Stimulated activated CD8-positive, alpha-beta memory T cell treated with anti-CD3 and anti-CD28 coated beads, Interleukin-7, amount 100 ng/mL, for 24 hours (primary cell): ENCODE data around the gene PTPRF.

Source experiments
- DNase-seq: peaks from one replicate; pipeline ENCODE4 v3.0.0-alpha.2; 2020; ENCODE audit warnings: low read depth

The PTPRF gene

GRCh38 chr1:43582162-43582566 is 51.5 kb downstream of the PTPRF start:
- no peak for DNase-seq

DNA sequence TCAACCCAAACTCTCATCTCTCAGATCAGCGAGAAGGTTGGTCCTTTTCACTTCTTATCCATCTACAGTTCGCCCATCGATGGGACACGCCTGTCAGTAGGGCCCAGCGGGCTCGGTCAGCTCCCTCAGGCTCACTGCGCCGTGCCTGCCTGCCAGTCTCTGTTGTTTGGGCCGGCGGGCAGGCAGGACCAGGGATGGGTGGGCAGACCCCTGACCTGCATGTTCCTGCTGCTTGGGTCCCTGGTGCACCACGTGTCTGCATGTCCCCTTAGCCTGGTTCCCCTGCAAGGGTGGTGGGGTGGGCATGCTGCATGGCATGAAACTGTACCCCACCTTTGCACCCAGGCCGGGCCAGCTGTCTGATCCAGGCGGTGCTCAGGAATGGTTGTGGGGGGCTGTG is 52.4 kb downstream of the PTPRF start:
- DNase-seq = no peak

GRCh38 chr1:43584204-43584603 is 53.5 kb downstream of the PTPRF start:
- no peak for DNase-seq

- no peak for DNase-seq
These were observed 54.9 kb downstream of the PTPRF start for GRCh38 chr1:43585557-43585956.

- no peak for DNase-seq
These were observed 55.6 kb downstream of the PTPRF start for GRCh38 chr1:43586136-43586731.

- no peak for DNase-seq
These were observed 56.3 kb downstream of the PTPRF start for GRCh38 chr1:43587001-43587400.

- DNase-seq = no peak
These were observed 56.9 kb downstream of the PTPRF start for GRCh38 chr1:43587594-43587993.

- DNase-seq = no peak
These were observed 57.9 kb downstream of the PTPRF start for GRCh38 chr1:43588592-43588991.

- DNase-seq = no peak
These were observed 59.8 kb downstream of the PTPRF start for GRCh38 chr1:43590388-43590925.

DNA sequence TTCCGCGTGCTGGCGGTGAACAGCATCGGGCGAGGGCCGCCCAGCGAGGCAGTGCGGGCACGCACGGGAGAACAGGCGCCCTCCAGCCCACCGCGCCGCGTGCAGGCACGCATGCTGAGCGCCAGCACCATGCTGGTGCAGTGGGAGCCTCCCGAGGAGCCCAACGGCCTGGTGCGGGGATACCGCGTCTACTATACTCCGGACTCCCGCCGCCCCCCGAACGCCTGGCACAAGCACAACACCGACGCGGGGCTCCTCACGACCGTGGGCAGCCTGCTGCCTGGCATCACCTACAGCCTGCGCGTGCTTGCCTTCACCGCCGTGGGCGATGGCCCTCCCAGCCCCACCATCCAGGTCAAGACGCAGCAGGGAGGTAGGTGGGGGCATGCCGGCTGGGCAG is 60.5 kb downstream of the PTPRF start:
- no peak for DNase-seq

- no peak for DNase-seq
These were observed 61.5 kb downstream of the PTPRF start for GRCh38 chr1:43592051-43592665.

GRCh38 chr1:43592974-43593683 is 62.4 kb downstream of the PTPRF start:
- no peak for DNase-seq

DNA sequence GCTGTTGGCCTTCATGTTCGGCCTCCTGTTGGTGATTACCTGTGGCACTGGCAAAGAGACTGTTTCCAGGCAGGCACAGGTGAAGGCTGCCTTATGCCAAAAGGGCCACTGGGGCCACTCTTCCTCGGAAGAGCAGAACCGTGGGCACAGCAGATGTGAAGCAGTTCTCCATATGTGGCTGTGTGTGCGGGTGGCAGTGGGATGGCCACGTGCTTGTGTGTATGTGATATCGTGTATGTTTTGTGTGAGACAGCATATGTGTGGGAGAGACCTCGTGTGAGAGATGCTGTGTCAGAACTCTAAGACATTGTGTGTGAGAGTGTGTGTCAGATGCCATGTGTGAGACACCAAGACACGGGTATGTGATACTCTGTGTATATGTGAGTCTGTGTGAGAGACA is 65.9 kb downstream of the PTPRF start:
- DNase-seq = no peak

DNA sequence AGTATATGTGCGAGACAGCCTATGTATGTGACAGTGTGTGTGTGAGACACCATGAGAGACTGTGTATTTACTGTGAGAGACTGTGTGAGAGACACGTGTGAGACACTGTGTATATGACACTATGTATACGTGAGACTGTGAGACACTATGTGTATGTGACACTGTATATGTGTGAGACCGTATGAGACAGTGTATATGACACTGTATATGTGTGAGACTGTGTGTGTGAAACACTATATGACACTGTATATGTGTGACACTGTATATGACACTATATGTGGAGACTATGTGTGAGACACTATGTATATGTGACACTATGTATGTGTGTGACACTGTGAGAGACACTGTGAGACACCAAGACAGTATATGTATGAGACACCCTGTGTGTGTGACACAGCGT is 66.3 kb downstream of the PTPRF start:
- no peak for DNase-seq

GRCh38 chr1:43597721-43598120 is 67.0 kb downstream of the PTPRF start:
- DNase-seq = no peak

GRCh38 chr1:43598622-43599021 is 67.9 kb downstream of the PTPRF start:
- no peak for DNase-seq

- DNase-seq = no peak
These were observed 69.6 kb downstream of the PTPRF start for GRCh38 chr1:43600033-43601020.

DNA sequence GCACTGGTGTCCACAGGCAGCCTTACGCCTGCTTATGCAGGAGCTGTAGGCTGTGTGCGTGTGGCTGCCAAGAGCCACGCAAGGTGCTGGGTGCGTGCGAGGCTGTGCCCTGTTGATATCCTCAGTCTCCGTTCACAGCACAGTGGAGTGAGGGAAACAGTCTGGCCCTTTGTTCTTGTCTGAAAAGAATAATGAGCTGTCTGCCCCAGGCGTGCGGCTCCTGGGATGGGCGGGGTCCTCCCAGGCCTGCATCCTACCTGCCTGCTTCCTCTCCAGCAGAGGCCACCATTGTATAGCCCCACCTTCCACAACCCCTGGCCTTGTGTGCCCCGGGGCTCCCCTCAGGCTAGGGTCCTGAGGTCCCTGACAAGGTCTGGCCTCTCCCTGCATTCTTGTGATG is 72.3 kb downstream of the PTPRF start:
- DNase-seq = no peak

- no peak for DNase-seq
These were observed 73.5 kb downstream of the PTPRF start for GRCh38 chr1:43604192-43604591.

- DNase-seq = no peak
These were observed 74.5 kb downstream of the PTPRF start for GRCh38 chr1:43605157-43605556.

GRCh38 chr1:43605766-43606165 is 75.1 kb downstream of the PTPRF start:
- no peak for DNase-seq

DNA sequence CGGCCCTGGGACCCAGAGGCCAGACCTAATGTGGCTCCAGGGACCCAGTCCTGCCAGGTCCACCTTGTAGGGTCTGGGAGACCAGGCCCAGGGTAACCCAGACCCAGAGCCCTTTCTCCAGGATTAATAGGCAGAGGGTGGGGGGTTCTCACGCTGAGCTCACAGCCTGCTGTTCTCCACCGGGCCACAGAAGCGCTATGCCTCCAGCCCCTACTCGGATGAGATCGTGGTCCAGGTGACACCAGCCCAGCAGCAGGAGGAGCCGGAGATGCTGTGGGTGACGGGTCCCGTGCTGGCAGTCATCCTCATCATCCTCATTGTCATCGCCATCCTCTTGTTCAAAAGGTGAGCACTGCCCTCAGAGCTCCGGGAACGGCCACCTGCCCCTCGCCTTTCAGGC is 75.9 kb downstream of the PTPRF start:
- no peak for DNase-seq
